Heart right ventricle (tissue), 16 donors: Measurements from ENCODE around the gene GALK2. TPM values are rescaled to one million over a fixed set of nuclear protein-coding genes. Genes with fewer than 3 reads are reported as not detected.
"Not testable (repeated sequence)": the region's sequence is repeated elsewhere in the genome, so short reads cannot be mapped to it uniquely, and the experiment has no call there.

Experiments
- ATAC-seq, 8 donors: fragments of 200-7000 bp; cut with Tn5 transposase; one replicate each; pipeline ENCODE4 v1.9.1; 2020; ENCODE audit warnings: mild to moderate bottlenecking in 8 of 8, moderate library complexity in 8 of 8, moderate number of reproducible peaks in 1 of 8
- DNase-seq, 2 donors: peaks; one replicate each; pipeline ENCODE4 v3.0.0-alpha.2; 2020
- H3K27ac ChIP-seq, 10 donors: fragments of 200-600 bp; sonication (generic) in 2 of 10; one replicate each; pipeline versions ENCODE4 v1.5.0 to v1.8.0; 2020 to 2022; ENCODE audit warnings: mild to moderate bottlenecking in 3 of 10
- H3K27me3 ChIP-seq, 7 donors: fragments of 200-600 bp; one replicate each; pipeline ENCODE4 v1.8.0; 2021 to 2022; ENCODE audit warnings: mild to moderate bottlenecking in 2 of 7
- H3K36me3 ChIP-seq, 9 donors: fragments of 200-600 bp; sonication (generic) in 1 of 9; one replicate each; pipeline versions ENCODE4 v1.5.0 to v1.8.0; 2020 to 2022; ENCODE audit warnings: mild to moderate bottlenecking in 2 of 9
- H3K4me1 ChIP-seq, 9 donors: fragments of 200-600 bp; sonication (generic) in 1 of 9; one replicate each; pipeline versions ENCODE4 v1.5.0 to v1.8.0; 2020 to 2022; ENCODE audit warnings: mild to moderate bottlenecking in 4 of 9
- H3K4me3 ChIP-seq, 10 donors: fragments of 200-600 bp; sonication (generic) in 2 of 10; one replicate each; pipeline versions ENCODE4 v1.5.0 to v1.8.0; 2020 to 2022; ENCODE audit warnings: mild to moderate bottlenecking in 7 of 10, moderate library complexity in 2 of 10
- H3K9me3 ChIP-seq, 11 donors: fragments of 200-600 bp in 10 of 11; sonication (generic) in 2 of 11; one replicate each; pipeline versions ENCODE4 v1.5.0 to v1.8.0; 2013 to 2022; ENCODE audit warnings: mild to moderate bottlenecking in 2 of 11, control low read depth in 1 of 11, moderate library complexity in 1 of 11
- WGBS, 2 donors: extraction: QIAGEN DNeasy Blood & Tissue Kit; methylation state at CpG; one replicate each; pipeline ENCODE4 v1.1.7; 2013; ENCODE audit warnings: inconsistent platforms in 1 of 2; 5-methylcytosine and 5-hydroxymethylcytosine counted together
- intact Hi-C, 10 donors: fragments of 100-400 bp; cut with DNase I; formaldehyde crosslinking; loops; one replicate each; pipeline versions ENCODE4 v1.11.1 to v1.14.2; 2022
- polyA plus RNA-seq, 2 donors: library from polyadenylated mRNA; stranded (reverse); fragments of 200-250 nt; gene quantifications; one replicate each; pipeline ENCODE4 v1.2.3, GENCODE V29; 2013
- total RNA-seq, 10 donors: library from RNA; stranded (reverse); fragmentation: NEBNext Ultra II Directional in 3 of 10; extraction: Animal tissue kit (Norgen Biotek cat#: 25700) in 3 of 10; gene quantifications; one replicate each; pipeline versions ENCODE4 v1.2.1 to v1.2.4, GENCODE V29; 2021 to 2023
- TF ChIP-seq, protein P1 (sequence below), 9 donors: fragments of 200-600 bp; sonication (generic) in 2 of 9; IDR thresholded peaks; one replicate each; pipeline versions ENCODE4 v1.5.0 to v1.8.0; 2021 to 2022; ENCODE audit warnings: antibody characterized with exemption in 9 of 9, mild to moderate bottlenecking in 5 of 9, moderate library complexity in 1 of 9
- donor health status: Arrhythmogenic right ventricular cardiomyopathy.
- donor health status: ischemic (EF 13 %, LVEDD 7.1; RV severe dilation, severe dysfunction).
- donor health status: healthy with polysubstance abuse.
- donor health status: DM: no; HTN: yes; CAD: no.
- donor health status: DM: no; HTN: no; CAD: no.
- donor health status: ischemic (EF 25% LVEDD 6.9; RV normal size, moderate dysfunction).
- donor health status: ischemic (EF 25% LVEDD 5.7; RV mildly dilated, moderate dysfunction).
- donor health status: healthy.
- donor health status: DM: yes; HTN: yes; CAD: no.
- donor health status: Ischemic cardiomyopathy.
- donor health status: ischemic (EF 35%, LVEDD 5.7; RV mildly dilated, moderate dysfunction).
- donor health status: nonischemic (EF 11% LVEDD 7.7; RV severe dilation, severe dysfunction).
- donor health status: DM: yes; HTN: yes; CAD: no.
- donor health status: PGD.
- donor health status: ischemic (EF 29% LVEDD 5.4; RV normal size, mild dysfunction).
- donor health status: nonischemic (EF 23%, LVEDD 6.1; RV moderate dilation, normal function).

The GALK2 gene
- total and polyA plus RNA-seq, 12 donors, result 6.2 to 43.9 (median 35.5) TPM

DNA sequence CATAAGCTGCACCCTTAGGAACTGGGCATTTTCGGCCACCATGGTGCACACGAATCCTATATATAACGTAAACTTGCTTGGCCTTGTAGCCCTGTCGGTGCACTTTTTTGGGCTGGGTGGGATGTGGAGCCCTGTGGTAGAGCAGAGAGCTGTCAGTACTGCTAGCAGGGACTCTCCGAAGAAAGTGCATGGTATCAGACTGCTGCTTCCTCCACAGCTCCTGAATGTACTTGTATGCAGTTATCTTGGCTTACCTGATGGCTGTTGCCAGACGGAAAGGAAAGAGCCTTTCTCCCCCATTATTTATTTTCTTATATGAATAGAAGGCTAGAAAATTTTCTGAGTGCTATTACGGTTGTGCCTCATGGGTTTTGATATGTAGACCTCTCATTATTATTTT lies 8.4 kb downstream of the GALK2 start:
- intact Hi-C loops, result no loop called here
- DNase-seq, result no peak

DNA sequence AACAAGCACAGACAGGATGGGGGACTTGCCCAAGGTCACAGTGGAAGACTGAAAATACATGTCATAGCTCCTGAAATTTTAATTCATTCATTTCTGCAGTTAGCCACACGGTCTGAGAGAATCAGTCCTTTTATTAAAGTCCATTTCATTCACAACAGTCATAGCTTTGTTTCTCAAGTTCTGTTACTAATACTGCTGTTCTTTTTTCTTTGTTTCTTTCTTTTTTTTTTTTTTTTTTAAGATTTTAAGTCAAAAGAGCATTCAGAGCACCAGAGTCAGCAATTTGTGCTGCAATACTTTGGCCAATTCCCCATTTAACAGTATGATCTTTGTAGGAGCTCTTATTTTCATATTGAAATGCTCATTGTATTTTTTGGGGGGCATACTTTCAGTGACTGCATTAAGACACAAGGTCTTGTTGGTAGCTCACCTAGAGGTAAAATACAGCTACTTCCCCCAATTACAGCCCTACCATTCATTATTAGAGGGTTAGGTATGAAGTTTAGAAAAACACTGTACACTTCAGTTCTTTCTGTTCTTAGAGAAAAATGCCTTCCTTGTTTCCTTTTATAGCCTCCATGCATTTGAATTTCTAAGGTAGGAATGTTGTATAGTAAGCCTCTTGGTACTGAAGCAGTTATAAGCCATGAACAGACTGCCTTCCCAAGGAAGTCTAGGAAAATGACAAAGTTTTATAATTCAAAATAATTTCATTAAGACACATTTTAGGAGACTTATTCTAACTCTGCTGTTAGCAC lies 9.6 kb downstream of the GALK2 start:
- intact Hi-C loops, result no loop called here
- Histone ChIP-seq H3K36me3 (peaks cover 0 to 5% (median 0%) of the 10 kb centered on the region in 9 donors), H3K27me3 (no peaks in the 10 kb centered on the region), H3K4me1 (peaks cover 0 to 5% (median 0%) of the 10 kb centered on the region in 9 donors), H3K27ac (no peak overlapping the region), H3K9me3 (peaks cover 0 to 3% (median 0%) of the 10 kb centered on the region in 11 donors), H3K4me3 (no peak overlapping the region)
- TF ChIP-seq, protein P1, sequence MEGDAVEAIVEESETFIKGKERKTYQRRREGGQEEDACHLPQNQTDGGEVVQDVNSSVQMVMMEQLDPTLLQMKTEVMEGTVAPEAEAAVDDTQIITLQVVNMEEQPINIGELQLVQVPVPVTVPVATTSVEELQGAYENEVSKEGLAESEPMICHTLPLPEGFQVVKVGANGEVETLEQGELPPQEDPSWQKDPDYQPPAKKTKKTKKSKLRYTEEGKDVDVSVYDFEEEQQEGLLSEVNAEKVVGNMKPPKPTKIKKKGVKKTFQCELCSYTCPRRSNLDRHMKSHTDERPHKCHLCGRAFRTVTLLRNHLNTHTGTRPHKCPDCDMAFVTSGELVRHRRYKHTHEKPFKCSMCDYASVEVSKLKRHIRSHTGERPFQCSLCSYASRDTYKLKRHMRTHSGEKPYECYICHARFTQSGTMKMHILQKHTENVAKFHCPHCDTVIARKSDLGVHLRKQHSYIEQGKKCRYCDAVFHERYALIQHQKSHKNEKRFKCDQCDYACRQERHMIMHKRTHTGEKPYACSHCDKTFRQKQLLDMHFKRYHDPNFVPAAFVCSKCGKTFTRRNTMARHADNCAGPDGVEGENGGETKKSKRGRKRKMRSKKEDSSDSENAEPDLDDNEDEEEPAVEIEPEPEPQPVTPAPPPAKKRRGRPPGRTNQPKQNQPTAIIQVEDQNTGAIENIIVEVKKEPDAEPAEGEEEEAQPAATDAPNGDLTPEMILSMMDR (IDR thresholded peaks at IDR 0.05), result no peak
- ATAC-seq, result no peak
- DNase-seq, result no peak
- WGBS, 2 donors, result 88% methylated on average over 1 of the region's 1 CpG

More for the DNA sequence above, 8.4 kb downstream of the GALK2 start:
- Histone ChIP-seq H3K27me3 (no peaks in the 10 kb centered on the region), H3K4me1 (peaks cover 0 to 5% (median 0%) of the 10 kb centered on the region in 9 donors), H3K9me3 (peaks cover 0 to 3% (median 0%) of the 10 kb centered on the region in 11 donors), H3K27ac (no peak overlapping the region), H3K36me3 (peaks cover 0 to 5% (median 0%) of the 10 kb centered on the region in 9 donors), H3K4me3 (no peak overlapping the region)
- TF ChIP-seq, protein P1 (IDR thresholded peaks at IDR 0.05), result no peak
- no peak for ATAC-seq
- 92% methylated on average over 7 of the region's 7 CpGs for whole genome bisulfite sequencing, 2 donors

DNA sequence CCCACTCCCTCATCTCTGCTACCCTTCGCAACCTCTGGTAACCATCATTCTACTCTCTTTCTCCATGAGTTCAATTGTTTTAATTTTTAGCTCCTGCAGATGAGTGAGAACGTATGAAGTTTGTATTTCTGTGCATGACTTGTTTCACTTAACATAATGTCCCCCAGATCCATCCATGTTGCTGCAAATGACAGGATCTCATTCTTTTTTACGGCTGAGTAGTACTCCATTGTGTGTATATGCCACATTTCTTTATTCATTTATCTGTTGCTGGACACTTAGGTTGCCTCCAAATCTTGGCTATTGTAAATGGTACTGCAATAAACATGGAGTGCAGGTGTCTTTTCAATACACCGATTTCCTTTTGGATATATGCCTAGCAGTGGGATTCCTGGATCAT lies 12.1 kb downstream of the GALK2 start:
- Histone ChIP-seq H3K9me3 (peaks cover 0 to 10% (median 0%) of the 10 kb centered on the region in 11 donors), H3K27ac (no peak overlapping the region), H3K4me3 (no peak overlapping the region), H3K4me1 (peaks cover 0 to 5% (median 0%) of the 10 kb centered on the region in 9 donors), H3K27me3 (no peaks in the 10 kb centered on the region), H3K36me3 (peaks cover 0 to 5% (median 0%) of the 10 kb centered on the region in 9 donors)
- no peak for ATAC-seq
- TF ChIP-seq, protein P1 (IDR thresholded peaks at IDR 0.05), result no peak
- intact Hi-C loops, result no loop called here
- 91 to 93% methylated on average over 4 of the region's 4 CpGs for WGBS, 2 donors
- no peak for DNase-seq

DNA sequence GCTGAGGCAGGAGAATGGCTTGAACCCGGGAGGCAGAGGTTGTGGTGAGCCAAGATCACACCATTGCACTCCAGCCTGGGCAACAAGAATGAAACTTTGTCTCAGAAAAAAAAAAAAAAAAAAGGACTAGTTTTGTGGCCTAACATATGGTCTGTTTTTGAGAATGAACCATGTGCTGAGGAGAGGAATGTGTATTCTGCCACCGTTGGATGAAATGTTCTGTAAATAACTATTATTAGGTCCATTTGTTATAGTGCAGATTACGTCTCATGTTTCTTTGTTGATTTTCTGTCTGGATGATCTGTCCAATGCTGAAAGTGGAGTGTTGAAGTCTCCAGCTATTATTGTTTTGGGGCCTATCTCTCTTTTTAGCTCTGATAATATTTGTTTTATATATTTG lies 13.7 kb downstream of the GALK2 start:
- intact Hi-C loops, DNase-seq, H3K4me3 ChIP-seq, H3K36me3 ChIP-seq, H3K27me3 ChIP-seq, H3K27ac ChIP-seq, H3K4me1 ChIP-seq, ATAC-seq: not testable (repeated sequence)
- H3K9me3 ChIP-seq, result peaks cover 0 to 10% (median 0%) of the 10 kb centered on the region in 11 donors
- WGBS, 2 donors, result 75 to 80% methylated on average over 3 of the region's 3 CpGs

DNA sequence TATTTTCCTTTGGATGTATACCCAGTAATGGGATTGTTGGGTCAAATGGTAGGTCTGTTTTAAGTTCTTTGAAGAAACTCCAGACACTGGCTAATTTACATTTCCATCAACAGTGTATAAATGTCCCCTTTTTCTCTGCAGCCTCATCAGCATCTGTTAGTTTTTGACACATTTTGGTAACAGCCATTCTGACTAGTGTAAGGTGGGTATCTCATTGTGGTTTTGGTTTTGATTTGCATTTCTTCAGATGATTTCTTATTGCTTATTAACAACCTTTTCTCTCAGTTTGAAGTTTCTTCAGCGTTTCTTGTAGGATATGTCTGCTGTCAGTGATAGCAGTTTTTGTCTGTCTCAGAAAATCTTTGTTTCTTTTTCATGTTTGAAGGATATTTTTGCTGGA lies 15.4 kb downstream of the GALK2 start:
- intact Hi-C loops, result no loop called here
- ATAC-seq (no peak), DNase-seq (no peak)
- Histone ChIP-seq H3K27me3 (no peaks in the 10 kb centered on the region), H3K9me3 (peaks cover 0 to 10% (median 0%) of the 10 kb centered on the region in 11 donors), H3K36me3 (no peaks in the 10 kb centered on the region), H3K27ac (no peak overlapping the region), H3K4me1 (peaks cover 0 to 4% (median 0%) of the 10 kb centered on the region in 9 donors), H3K4me3 (no peak overlapping the region)
- 87 to 96% methylated on average over 1 of the region's 1 CpG for WGBS, 2 donors
- TF ChIP-seq, protein P1 (IDR thresholded peaks at IDR 0.05), result no peak
